ENCODE results near the gene B3GALT6. TPM values are rescaled to one million over a fixed set of nuclear protein-coding genes. Genes with fewer than 3 reads are reported as not detected.

Gene B3GALT6
- total RNA-seq, 1 experiment from 2014 or later, result 84.2 TPM

- no peak for DNase-seq (ENCODE audit: low spot score)
Observed at GRCh38 chr1:1262758-1263157, 30.7 kb downstream of the B3GALT6 start.

GRCh38 chr1:1264026-1264425 lies 32.0 kb downstream of the B3GALT6 start:
- DNase-seq (ENCODE audit: low spot score), result no peak

GRCh38 chr1:1264868-1265272 lies 32.8 kb downstream of the B3GALT6 start:
- DNase-seq (ENCODE audit: low spot score), result no peak

- no peak for DNase-seq (ENCODE audit: low spot score)
Observed at GRCh38 chr1:1267488-1268283, 35.6 kb downstream of the B3GALT6 start.

- DNase-seq (ENCODE audit: low spot score), result no peak
Observed at GRCh38 chr1:1268284-1268682, 36.2 kb downstream of the B3GALT6 start.

- DNase-seq (ENCODE audit: low spot score), result no peak
Observed at GRCh38 chr1:1270813-1271212, 38.8 kb downstream of the B3GALT6 start.

- DNase-seq (ENCODE audit: low spot score), result peak; percentile 38
Observed at GRCh38 chr1:1272341-1273208, 40.5 kb downstream of the B3GALT6 start.

GRCh38 chr1:1273209-1273511 lies 41.1 kb downstream of the B3GALT6 start:
- no peak for DNase-seq (ENCODE audit: low spot score)

GRCh38 chr1:1273512-1274298 lies 41.7 kb downstream of the B3GALT6 start, which contains the start of gene UBE2J2:
TSS of gene UBE2J2 (minus strand) at chr1:1273854. CDS start at chr1:1267992, 5,862 bp downstream.
- DNase-seq (ENCODE audit: low spot score), result peak; percentile 78

GRCh38 chr1:1274299-1274930 lies 42.4 kb downstream of the B3GALT6 start:
- DNase-seq (ENCODE audit: low spot score), result no peak

GRCh38 chr1:1274931-1275431 lies 42.9 kb downstream of the B3GALT6 start:
- DNase-seq (ENCODE audit: low spot score), result no peak

- no peak for DNase-seq (ENCODE audit: low spot score)
Observed at GRCh38 chr1:1275836-1276235, 43.8 kb downstream of the B3GALT6 start.

GRCh38 chr1:1278620-1279019 lies 46.6 kb downstream of the B3GALT6 start:
- DNase-seq (ENCODE audit: low spot score), result no peak

- no peak for DNase-seq (ENCODE audit: low spot score)
Observed at GRCh38 chr1:1279028-1279427, 47.0 kb downstream of the B3GALT6 start.

- DNase-seq (ENCODE audit: low spot score), result no peak
Observed at GRCh38 chr1:1280782-1281481, 48.9 kb downstream of the B3GALT6 start.

- peak; percentile 58 for DNase-seq (ENCODE audit: low spot score)
Observed at GRCh38 chr1:1281533-1282321, 49.7 kb downstream of the B3GALT6 start.

GRCh38 chr1:1282998-1283397 lies 51.0 kb downstream of the B3GALT6 start:
- no peak for DNase-seq (ENCODE audit: low spot score)

GRCh38 chr1:1283821-1284220 lies 51.8 kb downstream of the B3GALT6 start:
- DNase-seq (ENCODE audit: low spot score), result no peak
